Tibial artery (tissue), 4 donors: Measurements from ENCODE around the gene NFIA.

Source experiments
- DNase-seq, 2 donors: peaks; one replicate each; pipeline ENCODE4 v3.0.0-alpha.2; 2019
- H3K27ac ChIP-seq, 2 donors: fragments of 200-600 bp; sonication (generic) in 1 of 2; 1 replicate in 1 of 2; 2 replicates in 1 of 2; pipeline ENCODE4 v1.5.1; 2018 to 2019; ENCODE audit warnings: mild to moderate bottlenecking in 1 of 2
- H3K27me3 ChIP-seq, 2 donors: fragments of 200-600 bp; sonication (generic) in 1 of 2; one replicate each; pipeline versions ENCODE4 v1.5.1 to v1.6.0; 2016 to 2019
- H3K36me3 ChIP-seq, 3 donors: fragments of 200-600 bp; sonication (generic) in 2 of 3; one replicate each; pipeline ENCODE4 v1.5.1; 2016 to 2019; ENCODE audit warnings: mild to moderate bottlenecking in 2 of 3
- H3K4me1 ChIP-seq, 4 donors: fragments of 200-600 bp; sonication (generic) in 2 of 4; 1 replicate in 3 of 4; 2 replicates in 1 of 4; pipeline ENCODE4 v1.5.1; 2016 to 2019
- H3K4me3 ChIP-seq, 2 donors: fragments of 200-600 bp; sonication (generic) in 1 of 2; 1 replicate in 1 of 2; 2 replicates in 1 of 2; pipeline ENCODE4 v1.5.1; 2018 to 2019; ENCODE audit warnings: mild to moderate bottlenecking in 2 of 2
- H3K9me3 ChIP-seq, 3 donors: fragments of 200-600 bp; sonication (generic) in 1 of 3; one replicate each; pipeline ENCODE4 v1.5.1; 2016 to 2019
- CTCF ChIP-seq, 2 experiments: fragments of 200-600 bp in 1 of 2; fragments of 450-650 bp in 1 of 2; IDR thresholded peaks; one replicate each; pipeline ENCODE4 v1.5.1; 2017 to 2019; ENCODE audit warnings: antibody characterized with exemption in 2 of 2, mild to moderate bottlenecking in 1 of 2, moderate library complexity in 1 of 2
- intact Hi-C: fragments of 100-400 bp; cut with DNase I; formaldehyde crosslinking; loops from one replicate; pipeline ENCODE4 v1.15.0; 2023; ENCODE audit warnings: low total_unique reads

NFIA gene

GRCh38 chr1:61404597-61405376 lies 322.4 kb downstream of the NFIA start:
- no peak for DNase-seq
- Histone ChIP-seq H3K4me3 (no peak overlapping the region), H3K9me3 (no peaks in the 10 kb centered on the region), H3K4me1 (peaks cover 0 to 41% (median 14%) of the 10 kb centered on the region in 4 donors), H3K36me3 (peaks cover 34 to 35% (median 34%) of the 10 kb centered on the region in 3 donors), H3K27me3 (no peaks in the 10 kb centered on the region), H3K27ac (peak overlapping the region; percentile 45 to 51)
- no peak for TF ChIP-seq CTCF (IDR thresholded peaks at IDR 0.05)
- intact Hi-C loops = no loop called here

GRCh38 chr1:61406467-61406866 lies 324.1 kb downstream of the NFIA start:
- Histone ChIP-seq H3K4me3 (no peak overlapping the region), H3K27ac (no peak overlapping the region), H3K27me3 (no peaks in the 10 kb centered on the region), H3K9me3 (no peaks in the 10 kb centered on the region), H3K36me3 (peaks cover 36 to 48% (median 46%) of the 10 kb centered on the region in 3 donors), H3K4me1 (peaks cover 0 to 26% (median 11%) of the 10 kb centered on the region in 4 donors)
- intact Hi-C loops = no loop called here
- no peak for TF ChIP-seq CTCF (IDR thresholded peaks at IDR 0.05)
- no peak for DNase-seq

- Histone ChIP-seq H3K27me3 (no peaks in the 10 kb centered on the region), H3K9me3 (no peaks in the 10 kb centered on the region), H3K4me3 (no peak overlapping the region), H3K4me1 (no peaks in the 10 kb centered on the region), H3K27ac (no peak overlapping the region), H3K36me3 (peaks cover 28 to 47% (median 34%) of the 10 kb centered on the region in 3 donors)
- intact Hi-C loops = no loop called here
- DNase-seq = no peak
- TF ChIP-seq CTCF (IDR thresholded peaks at IDR 0.05) = no peak
Observed at GRCh38 chr1:61412601-61413000, 330.2 kb downstream of the NFIA start.

GRCh38 chr1:61419196-61419595 lies 336.8 kb downstream of the NFIA start:
- DNase-seq = no peak
- H3K27ac ChIP-seq = no peak overlapping the region
- no peaks in the 10 kb centered on the region for H3K4me1 ChIP-seq
- H3K27me3 ChIP-seq = no peaks in the 10 kb centered on the region
- TF ChIP-seq CTCF (IDR thresholded peaks at IDR 0.05) = no peak
- no peak overlapping the region for H3K4me3 ChIP-seq
- intact Hi-C loops = no loop called here
- no peaks in the 10 kb centered on the region for H3K9me3 ChIP-seq
- H3K36me3 ChIP-seq = peaks cover 0 to 34% (median 4%) of the 10 kb centered on the region in 3 donors

GRCh38 chr1:61419657-61420056 lies 337.3 kb downstream of the NFIA start:
- Histone ChIP-seq H3K27me3 (no peaks in the 10 kb centered on the region), H3K9me3 (no peaks in the 10 kb centered on the region), H3K36me3 (peaks cover 0 to 34% (median 4%) of the 10 kb centered on the region in 3 donors), H3K4me3 (no peak overlapping the region), H3K4me1 (no peaks in the 10 kb centered on the region), H3K27ac (no peak overlapping the region)
- intact Hi-C loops = no loop called here
- TF ChIP-seq CTCF (IDR thresholded peaks at IDR 0.05) = no peak
- no peak for DNase-seq
